Activated CD4-positive, CD25-positive, alpha-beta regulatory T cell treated with anti-CD3 and anti-CD28 coated beads, Interleukin-2, amount 50 U/mL, for 24 hours (primary cell): Measurements from ENCODE around the gene CYP4F12.
"Not testable (repeated sequence)": the region's sequence is repeated elsewhere in the genome, so short reads cannot be mapped to it uniquely, and the experiment has no call there.

Source experiments
- ATAC-seq, 2 donors: fragments of 150-1000 bp; cut with Tn5 transposase; one replicate each; pipeline ENCODE4 v1.10.0; 2021; ENCODE audit warnings: mild to moderate bottlenecking in 1 of 2, moderate library complexity in 1 of 2

Gene CYP4F12

DNA sequence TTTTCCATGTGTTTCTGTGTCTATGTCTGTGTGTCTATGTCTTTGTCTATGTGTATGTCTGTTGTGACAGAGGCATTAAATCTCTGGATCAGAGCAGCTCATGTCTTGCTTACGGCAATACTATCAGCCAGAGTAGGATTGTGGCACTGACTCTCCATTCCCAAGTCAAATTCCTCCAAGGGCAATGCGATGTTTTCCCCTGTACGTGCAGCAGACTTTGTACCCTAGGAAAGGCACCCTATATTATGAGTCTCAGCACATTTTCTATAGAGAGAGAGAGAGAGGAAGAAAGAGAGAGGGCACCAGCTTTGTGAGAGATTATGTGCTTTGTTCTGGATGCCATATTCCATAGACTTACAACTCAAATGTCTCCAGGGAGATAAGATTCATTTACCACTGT lies 21.1 kb upstream of the CYP4F12 start:
- ATAC-seq: no peak

DNA sequence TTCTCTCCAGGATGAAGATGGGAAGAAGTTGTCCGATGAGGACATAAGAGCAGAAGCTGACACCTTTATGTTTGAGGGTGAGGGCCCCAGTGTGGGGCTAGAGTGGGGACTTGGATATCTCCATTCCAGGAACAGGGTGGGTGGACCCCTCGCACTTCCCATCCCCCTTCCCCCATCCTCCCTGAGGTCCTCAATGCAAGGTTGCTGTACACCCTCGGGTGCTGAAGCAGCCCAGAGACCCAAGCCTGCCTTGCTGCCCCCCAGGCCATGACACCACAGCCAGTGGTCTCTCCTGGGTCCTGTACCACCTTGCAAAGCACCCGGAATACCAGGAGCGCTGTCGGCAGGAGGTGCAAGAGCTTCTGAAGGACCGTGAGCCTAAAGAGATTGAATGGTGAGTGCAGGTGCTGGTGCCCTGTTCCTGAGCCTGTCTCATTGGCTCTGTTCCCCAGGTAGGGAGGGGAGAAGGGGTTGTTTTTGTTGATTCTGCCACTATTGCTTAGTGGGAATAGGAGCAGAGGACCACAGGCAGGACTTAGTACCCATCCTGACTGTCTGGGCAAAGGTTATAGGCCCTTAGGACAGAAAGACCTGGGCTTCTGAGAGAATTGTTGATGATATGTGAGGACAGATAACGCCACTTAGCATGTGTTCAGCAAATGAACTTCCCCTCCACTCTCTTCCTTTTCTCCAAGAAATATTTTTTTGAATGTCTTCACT lies 20.2 kb upstream of the CYP4F12 start:
- no peak for ATAC-seq

DNA sequence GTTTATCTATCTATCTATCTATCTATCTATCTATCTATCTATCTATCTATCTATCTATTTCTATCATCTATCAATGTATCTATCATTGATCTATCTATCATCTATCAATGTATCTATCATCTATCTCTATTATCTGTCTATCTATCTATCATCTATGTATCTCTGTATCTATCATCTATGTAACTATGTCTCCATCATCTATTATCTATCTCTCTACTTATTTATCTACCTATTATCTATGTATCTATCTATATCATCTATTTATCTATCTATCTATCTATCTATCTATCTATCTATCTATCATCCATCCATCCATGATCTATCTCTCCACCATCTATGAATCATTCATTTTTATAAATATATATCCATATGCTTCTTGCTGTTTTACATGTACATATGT lies 16.4 kb upstream of the CYP4F12 start:
- ATAC-seq: no peak

DNA sequence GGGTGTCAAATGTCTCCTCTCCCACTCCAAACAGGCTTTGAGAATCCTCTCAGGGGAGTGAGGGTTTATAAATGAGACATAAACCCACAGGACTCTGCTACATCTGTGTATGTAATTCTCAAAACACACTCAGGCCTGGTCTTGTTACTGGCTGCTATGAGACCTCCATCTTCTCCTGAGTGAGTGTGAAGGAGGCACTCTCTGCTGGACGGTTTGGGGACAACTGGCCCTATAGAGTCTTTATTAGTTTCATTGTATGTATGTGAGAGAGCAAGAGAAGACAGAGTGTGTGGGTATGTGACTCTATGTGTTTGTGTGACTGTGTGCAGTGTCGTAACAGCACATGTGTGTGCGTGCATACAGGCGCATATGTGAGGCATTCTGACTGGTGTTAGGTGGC lies 9.6 kb upstream of the CYP4F12 start:
- no peak for ATAC-seq

DNA sequence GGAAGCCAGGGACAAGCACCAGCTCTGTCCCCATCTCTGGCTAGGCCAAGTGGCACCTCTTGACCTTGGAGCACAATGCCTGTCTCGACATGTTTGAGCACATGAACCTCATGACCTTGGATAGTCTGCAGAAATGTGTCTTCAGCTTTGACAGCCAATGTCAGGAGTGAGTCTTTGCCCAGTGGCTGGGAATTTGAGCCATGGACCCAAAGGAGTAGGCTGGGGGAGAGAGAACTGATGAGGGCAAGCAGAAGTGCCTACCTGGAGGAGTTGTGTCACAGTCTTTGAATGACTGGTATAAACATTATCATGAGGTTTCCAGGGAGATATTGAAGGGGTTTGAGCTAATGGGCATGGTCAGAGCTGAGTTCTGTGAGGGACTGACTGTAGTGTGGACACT lies 6.7 kb upstream of the CYP4F12 start:
- ATAC-seq: no peak

DNA sequence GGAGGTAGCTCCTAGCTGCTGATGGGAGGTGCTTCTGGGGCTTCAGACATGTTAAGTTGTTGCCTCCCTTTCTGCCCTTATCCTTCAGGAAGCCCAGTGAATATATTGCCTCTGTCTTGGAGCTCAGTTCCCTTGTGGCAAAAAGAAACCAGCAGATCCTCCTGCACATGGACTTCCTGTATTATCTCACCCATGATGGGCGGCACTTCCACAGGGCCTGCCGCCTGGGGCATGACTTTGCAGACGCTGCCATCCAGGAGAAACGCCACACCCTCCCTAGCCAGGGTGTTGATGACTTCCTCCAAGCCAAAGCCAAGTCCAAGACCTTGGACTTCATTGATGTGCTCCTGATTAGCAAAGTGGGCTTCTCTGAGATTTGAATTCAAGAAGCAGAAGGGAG lies 6.0 kb upstream of the CYP4F12 start:
- no peak for ATAC-seq

DNA sequence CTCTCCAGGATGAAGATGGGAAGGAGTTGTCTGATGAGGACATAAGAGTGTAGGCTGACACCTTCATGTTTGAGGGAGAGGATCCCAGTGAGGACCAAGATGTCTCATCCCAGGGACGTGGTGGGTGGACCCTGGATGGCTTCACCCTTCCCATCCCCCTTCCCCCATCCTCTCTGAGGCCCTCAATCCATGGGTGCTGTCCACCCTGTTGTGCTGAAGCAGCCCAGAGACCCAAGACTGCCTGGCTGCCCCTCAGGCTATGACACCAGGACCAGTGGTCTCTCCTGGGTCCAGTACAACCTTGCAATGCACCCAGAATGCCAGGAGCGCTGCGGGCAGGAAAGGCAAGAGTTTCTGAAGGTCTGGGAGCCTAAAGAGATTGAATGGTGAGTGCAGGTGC lies 3.4 kb upstream of the CYP4F12 start:
- ATAC-seq: no peak

DNA sequence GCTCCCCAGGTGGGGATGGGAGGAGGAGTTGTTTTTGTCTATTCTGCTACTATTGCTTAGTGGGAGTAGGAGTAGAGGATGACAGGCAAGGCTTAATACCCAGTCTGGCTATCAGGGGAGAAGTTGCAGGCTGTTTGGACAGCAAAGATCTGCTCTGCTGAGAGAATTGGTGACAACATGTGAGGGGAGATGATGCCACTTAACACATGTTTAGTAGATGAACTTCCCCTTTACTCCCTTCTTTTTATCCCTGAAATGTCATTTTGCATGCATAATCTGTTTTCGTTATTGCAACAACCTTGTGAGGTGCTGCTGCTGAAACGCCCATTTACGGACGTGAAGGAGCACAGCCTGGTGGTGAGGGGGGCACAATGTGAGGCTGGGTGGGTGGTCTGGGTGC lies 3.0 kb upstream of the CYP4F12 start:
- ATAC-seq: no peak

DNA sequence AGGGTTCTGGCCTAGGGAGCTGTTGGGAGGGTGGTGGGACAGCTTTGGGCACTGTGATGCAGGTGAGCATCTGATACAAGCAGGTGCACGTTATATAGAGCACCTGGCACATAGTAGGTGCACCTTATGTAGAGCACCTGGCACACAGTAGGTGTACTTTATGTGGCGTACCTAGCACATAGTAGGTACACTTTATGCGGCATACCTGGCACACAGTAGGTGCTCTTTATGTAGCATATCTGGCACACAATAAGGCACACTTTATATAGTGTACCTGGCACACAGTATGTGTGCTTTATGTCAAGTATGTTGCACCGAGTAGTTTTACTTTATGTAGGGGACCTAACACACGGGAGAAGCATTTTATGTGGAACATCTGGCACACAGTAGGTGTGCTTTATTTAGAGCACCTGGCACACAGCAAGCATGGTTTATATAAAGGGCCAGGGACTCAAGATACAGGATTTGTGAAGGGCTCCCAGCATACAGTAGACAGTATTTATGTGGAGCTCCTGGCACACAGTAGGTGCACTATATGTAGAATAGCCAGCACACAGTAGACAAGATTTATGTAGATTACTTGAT lies 1.6 kb upstream of the CYP4F12 start:
- no peak for ATAC-seq

DNA sequence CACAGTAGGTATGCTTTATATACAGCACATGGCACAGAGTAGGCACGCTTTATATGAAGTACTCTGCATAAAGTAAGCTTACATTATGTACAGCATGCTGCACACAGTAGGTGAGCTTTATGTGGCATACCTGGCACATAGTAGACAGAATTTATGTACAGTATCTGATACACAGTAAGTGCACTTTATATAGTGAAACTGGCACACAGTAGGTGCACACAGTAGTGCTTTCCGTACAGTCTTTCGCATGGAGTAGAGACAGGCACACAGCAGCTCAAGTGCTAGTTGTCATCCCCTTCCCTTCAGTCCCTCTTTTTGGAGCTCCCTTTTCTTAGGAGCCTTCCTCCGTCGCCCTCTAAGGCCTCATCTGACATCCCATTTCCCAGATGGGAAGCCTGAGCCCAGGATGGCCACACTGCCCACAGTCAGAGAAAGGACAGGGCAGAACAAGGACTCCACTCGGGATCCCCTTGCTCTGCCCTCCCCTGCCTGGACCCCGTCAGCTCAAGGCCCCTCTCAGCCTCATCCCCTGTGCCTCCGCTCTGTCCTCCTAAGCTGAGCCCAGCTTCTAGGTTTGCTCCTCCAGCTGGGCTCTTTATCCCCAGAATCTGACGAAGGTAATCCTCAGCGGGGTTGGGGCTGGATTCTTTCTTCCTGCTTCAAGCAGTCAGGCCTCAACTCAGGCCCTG lies 852 bp upstream of the CYP4F12 start:
- no peak for ATAC-seq

DNA sequence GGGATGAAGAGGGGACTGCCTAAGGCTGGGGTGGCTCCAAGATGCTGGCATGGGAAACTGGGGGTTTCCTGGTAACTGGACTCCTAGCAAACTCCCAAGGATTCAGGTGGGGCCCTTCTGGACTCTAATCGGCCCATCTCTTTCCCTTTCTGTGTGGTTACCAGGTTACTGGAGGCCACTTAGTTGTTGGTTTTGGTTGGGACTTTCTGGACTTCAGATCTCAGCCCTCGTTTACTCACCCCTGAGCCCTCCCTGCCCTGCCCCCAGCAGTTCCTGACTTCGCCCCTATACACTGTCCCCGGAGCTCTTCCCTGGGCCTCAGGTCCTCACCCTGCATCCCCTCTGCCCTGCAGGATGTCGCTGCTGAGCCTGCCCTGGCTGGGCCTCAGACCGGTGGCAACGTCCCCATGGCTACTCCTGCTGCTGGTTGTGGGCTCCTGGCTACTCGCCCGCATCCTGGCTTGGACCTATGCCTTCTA lies 328 bp downstream of the CYP4F12 start:
- ATAC-seq: peak; percentile 28 to 41

DNA sequence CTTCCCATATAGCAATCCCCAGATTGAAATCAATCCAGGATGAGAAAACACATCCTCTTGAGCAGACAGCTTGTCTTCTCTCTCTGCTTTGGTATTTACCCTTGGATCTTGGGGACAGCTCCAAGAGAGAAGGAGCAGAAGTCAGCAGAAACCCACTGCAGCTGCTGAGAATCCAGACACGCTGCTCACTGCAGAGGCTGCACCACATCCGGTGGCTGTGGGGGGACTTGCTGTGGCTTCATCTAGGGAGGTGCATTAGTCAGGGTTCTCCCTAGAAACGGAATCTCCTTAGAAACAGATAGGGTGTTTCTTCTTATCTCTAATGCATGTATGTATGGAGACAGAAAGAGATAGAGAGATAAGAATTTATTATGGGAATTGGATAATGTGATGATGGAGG lies 2.7 kb downstream of the CYP4F12 start:
- no peak for ATAC-seq

DNA sequence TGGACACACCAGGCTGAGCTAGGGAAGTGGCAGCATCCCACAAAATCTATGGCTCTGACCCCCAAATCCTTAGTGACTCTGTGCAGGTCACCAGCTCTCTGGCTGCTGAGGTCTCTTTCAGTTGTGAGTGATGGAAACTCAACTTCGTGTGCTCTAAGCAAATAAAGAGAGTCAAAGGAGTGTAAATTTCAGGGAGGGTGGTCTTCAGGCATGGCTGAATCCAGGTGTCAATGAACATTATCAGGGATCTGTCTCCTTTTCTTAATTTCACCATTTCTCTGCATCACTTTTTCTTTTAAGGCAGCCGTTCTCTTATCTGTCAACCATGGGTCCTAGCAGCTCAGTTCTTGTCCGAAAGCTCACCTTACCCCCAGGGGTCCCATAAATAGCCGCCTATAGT lies 6.2 kb downstream of the CYP4F12 start:
- no peak for ATAC-seq

DNA sequence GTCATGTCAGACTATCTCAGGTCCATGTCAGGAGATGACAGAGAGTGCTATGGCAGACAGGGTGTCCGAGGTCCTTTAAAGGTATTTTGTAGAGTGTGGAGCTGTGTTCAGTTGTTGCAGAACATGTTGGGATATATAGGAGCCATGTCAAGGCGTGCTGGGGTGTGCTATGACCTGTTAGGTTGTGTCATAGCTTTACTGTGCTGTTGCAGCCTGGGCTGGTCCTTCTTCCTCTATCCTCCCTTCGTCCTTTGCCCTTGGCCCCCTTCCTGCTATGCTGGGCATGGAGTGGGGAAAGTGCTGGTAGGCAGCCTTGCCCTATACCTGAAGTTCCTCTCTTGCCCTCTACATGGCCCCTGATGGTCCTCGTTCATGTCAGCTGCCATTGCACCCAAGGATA lies 7.0 kb downstream of the CYP4F12 start:
- not testable (repeated sequence) for ATAC-seq

DNA sequence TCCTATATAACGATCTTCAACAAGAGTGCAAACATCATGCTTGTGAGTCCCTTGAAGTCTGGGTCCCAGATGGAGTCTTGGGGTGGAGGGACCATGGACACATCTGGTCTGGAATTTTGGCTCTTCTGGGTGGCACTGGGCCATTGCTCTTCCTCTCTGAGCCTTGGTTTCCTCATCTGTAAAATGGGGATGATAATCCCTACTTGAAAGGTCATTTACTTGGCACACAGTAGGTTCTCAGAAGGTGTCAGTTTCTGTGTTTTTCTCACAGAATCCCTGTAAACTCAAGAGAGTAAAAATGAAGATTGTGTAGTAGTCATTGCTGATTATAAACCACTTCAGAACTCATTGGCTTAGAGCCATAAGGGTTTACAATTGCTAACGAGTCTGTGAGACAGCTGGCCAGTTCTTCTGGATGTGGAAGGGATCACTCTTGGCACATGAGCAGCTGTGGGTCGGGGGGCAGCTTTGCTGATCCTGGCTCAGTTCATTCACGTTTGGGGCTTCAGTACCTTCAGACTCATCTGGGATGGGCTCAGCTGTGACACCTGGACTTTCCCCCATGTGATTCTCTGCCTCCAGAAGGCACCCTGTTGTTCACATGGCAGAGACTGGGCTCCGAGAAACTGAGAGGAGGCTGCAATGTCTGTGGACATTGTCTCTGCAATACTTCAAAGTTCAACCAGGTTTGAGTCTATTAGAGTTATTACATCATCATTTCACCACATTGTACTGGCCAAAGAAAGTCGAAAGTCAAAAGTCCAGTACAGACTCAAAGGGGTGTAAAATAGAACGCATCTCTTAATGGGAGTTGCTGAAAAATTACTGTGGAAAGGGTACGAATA lies 7.8 kb downstream of the CYP4F12 start:
- no peak for ATAC-seq

DNA sequence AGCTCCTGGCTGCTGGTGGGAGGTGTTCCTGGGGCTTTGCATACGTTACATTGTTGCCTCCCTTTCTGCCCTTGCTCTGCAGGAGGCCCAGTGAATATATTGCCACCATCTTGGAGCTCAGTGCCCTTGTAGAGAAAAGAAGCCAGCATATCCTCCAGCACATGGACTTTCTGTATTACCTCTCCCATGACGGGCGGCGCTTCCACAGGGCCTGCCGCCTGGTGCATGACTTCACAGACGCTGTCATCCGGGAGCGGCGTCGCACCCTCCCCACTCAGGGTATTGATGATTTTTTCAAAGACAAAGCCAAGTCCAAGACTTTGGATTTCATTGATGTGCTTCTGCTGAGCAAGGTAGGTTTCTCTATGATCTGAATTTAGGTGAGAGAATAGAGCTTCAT lies 10.5 kb downstream of the CYP4F12 start:
- no peak for ATAC-seq

DNA sequence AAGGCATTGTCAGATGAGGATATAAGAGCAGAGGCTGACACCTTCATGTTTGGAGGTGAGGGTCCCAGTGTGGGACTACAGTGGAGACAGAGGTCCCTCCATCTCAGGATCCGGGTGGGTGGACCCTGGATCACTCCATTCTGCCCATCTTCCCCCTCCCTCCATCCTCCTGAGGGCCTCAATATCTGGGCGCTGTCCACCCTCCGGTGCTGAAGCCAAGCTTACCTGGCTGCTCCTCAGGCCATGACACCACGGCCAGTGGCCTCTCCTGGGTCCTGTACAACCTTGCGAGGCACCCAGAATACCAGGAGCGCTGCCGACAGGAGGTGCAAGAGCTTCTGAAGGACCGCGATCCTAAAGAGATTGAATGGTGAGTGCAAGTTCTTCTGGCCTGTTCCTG lies 11.9 kb downstream of the CYP4F12 start:
- ATAC-seq: no peak

DNA sequence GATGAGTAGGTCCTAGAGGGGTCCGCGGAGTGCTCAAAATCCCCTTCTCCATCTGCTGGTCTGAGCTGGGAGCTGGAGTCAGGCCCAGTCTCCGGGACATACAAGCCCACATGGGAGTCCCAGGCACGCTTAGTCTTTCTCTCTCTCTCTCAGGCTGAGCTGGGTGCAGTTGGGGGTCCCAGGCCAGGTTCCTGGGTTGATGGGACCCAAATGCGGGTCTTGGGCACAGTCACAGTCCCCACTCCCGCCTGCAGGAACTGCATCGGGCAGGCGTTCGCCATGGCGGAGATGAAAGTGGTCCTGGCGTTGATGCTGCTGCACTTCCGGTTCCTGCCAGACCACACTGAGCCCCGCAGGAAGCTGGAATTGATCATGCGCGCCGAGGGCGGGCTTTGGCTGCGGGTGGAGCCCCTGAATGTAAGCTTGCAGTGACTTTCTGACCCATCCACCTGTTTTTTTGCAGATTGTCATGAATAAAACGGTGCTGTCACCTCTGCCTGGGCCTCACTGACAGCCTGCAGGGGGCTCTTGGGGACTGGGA lies 23.8 kb downstream of the CYP4F12 start:
- ATAC-seq: no peak

DNA sequence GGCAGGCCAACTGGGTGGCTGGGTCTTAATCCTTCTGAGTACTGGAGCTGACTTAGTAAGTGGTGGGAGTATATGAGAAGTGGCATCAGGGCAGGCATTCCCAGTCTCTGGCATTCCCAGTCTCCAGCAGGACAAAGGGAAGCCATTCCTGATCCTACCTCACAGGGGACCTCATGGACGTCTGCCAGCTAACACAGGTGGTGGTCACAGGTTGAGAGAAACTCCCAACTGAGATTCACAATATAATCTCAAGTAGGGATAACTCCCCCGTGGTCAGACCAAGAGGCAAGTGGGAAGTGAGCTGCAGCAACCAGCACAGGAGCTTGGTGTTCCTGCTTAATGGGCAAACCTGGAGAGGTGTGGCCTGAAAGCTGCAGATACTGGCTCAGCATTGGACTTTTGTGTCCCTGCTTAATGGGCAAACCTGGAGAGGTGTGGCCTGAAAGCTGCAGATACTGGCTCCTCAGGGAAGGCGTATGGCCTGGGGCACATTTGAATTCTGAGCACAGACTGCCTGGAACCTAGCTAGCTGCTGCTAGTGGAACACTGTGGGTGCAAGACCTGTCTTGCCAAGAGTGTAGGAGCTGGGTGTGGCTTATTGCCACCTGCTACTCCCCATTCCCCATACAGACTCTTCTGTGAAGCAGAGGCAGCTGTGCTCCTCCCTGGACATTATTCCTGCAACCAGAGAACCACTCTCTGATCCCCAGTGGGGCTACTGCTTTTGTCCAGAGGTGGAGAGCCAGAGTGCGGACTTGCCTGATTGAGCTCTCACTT lies 29.1 kb downstream of the CYP4F12 start:
- no peak for ATAC-seq

DNA sequence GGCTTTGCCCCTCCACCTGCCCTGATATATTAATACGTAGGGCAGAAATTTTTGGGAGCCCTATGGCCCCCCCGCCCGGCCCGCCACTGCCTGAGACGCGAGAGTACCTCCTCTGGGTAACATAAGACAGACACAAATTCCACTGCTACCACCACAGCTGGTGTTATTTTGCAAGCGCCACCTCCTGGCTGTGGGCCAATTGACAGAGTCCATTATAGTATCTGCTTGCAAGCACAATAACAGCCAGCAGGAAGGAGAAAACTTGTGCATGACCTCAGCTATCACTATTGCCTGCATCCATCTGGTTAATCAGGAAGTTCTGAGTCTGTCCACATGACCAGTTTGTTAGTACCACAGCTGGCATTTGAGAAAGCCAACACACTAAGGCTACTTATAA lies 29.6 kb downstream of the CYP4F12 start:
- no peak for ATAC-seq

DNA sequence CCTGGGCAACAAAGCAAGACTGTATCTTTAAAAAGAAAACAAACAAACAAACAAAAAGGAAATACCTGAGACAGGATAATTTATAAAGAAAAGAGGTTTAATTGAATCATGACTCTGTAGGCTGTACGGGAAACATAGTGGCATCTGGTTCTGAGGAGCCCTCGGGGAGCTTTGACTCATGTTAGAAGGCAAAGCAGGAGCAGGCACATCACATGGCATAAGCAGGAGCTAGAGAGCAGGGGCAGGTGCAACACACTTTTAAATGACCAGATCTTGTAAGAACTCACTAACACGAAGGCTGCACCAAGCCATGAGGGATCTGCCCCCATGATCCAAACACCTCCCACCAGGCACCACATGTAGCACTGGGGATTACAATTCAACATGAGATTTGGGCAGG lies 41.8 kb downstream of the CYP4F12 start:
- no peak for ATAC-seq

DNA sequence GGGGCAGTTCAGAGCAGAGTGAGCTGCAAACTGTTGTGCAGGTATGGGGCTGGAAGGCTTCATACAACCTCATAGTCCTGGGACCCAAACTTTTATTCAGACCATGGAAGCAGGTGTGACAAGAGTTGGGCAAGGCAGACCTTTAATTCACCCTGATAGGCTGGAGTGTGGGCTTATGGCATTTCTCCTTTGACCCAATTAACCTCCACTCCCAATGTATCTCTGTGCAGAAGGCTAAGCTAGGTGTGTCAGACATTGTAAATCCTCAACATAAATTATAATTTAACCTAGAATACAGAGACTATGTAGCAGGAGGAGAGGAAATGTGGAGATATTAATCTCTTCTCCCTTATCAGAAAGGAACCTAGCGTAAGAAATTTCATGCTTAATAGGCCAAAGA lies 42.8 kb downstream of the CYP4F12 start:
- ATAC-seq: no peak
